Peyer's patch (tissue), 4 donors: ENCODE results near the gene MAML3.

Source experiments
- CTCF ChIP-seq, 6 experiments: fragments of 450-650 bp in 4 of 6; fragments of 200-600 bp in 2 of 6; sonication (generic) in 1 of 6; IDR thresholded peaks; one replicate each; pipeline ENCODE4 v1.5.1; 2017 to 2019; ENCODE audit warnings: antibody characterized with exemption in 6 of 6, mild to moderate bottlenecking in 3 of 6, moderate library complexity in 1 of 6
- POLR2A ChIP-seq, 2 donors: fragments of 450-650 bp; IDR thresholded peaks; one replicate each; pipeline ENCODE4 v1.5.1; 2017; ENCODE audit warnings: antibody characterized with exemption in 2 of 2, mild to moderate bottlenecking in 2 of 2, moderate library complexity in 2 of 2

- no peak for TF ChIP-seq POLR2A (IDR thresholded peaks at IDR 0.05)
- TF ChIP-seq CTCF (IDR thresholded peaks at IDR 0.05): no peak
Measured at GRCh38 chr4:139670775-139671174, 483.2 kb downstream of the MAML3 start.
